Esophagus squamous epithelium (tissue), 4 donors: ENCODE data around the gene CREG1.

Experiments used
- POLR2A ChIP-seq, 4 donors: fragments of 450-650 bp; IDR thresholded peaks; one replicate each; pipeline ENCODE4 v1.6.1; 2017; ENCODE audit warnings: antibody characterized with exemption in 4 of 4, mild to moderate bottlenecking in 4 of 4, moderate library complexity in 3 of 4
- TF ChIP-seq, protein P1 (sequence below), 6 experiments: fragments of 450-650 bp in 4 of 6; fragments of 200-600 bp in 2 of 6; sonication (generic) in 2 of 6; IDR thresholded peaks; one replicate each; pipeline ENCODE4 v1.5.1; 2016 to 2019; ENCODE audit warnings: antibody characterized with exemption in 6 of 6, mild to moderate bottlenecking in 4 of 6, moderate library complexity in 4 of 6

DNA sequence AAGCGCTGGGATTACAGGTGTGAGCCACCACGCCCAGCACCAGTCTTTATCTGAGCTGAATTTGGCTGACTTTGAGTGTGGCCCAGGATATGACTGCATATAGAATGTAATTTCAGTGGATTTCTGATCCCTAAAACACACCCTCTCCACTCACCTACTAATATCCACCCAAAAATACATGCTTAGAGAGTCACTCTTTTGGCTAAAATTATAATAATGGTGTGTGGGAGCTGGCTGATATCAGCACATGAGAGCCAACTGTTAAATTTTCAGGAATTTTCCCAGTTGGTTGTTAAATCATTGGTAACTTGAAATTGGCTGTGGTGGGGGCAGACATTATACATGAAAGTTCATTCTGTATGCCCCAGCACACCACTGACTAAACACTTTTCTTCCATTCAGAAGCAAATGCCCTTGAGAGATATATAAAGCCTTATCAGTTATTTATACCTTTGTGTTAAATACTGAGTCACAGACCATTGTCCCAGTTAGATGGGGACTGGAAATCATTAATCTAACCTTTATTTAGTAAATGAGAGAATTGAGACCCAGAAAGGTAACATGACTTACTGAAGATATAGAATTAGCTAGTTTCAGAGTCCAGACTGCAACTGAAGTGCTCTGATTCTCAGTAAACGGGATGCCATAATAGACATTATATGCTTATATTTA, 25.4 kb downstream of the CREG1 start:
- TF ChIP-seq, protein P1, sequence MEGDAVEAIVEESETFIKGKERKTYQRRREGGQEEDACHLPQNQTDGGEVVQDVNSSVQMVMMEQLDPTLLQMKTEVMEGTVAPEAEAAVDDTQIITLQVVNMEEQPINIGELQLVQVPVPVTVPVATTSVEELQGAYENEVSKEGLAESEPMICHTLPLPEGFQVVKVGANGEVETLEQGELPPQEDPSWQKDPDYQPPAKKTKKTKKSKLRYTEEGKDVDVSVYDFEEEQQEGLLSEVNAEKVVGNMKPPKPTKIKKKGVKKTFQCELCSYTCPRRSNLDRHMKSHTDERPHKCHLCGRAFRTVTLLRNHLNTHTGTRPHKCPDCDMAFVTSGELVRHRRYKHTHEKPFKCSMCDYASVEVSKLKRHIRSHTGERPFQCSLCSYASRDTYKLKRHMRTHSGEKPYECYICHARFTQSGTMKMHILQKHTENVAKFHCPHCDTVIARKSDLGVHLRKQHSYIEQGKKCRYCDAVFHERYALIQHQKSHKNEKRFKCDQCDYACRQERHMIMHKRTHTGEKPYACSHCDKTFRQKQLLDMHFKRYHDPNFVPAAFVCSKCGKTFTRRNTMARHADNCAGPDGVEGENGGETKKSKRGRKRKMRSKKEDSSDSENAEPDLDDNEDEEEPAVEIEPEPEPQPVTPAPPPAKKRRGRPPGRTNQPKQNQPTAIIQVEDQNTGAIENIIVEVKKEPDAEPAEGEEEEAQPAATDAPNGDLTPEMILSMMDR (IDR thresholded peaks at IDR 0.05) = no peak
- no peak for TF ChIP-seq POLR2A (IDR thresholded peaks at IDR 0.05)
